Activated CD8-positive, alpha-beta memory T cell treated with anti-CD3 and anti-CD28 coated beads for 48 hours (primary cell): ENCODE results near the gene CPNE2.
"Not testable (repeated sequence)": the region's sequence is repeated elsewhere in the genome, so short reads cannot be mapped to it uniquely, and the experiment has no call there.

Experiments
- DNase-seq, 3 experiments: peaks; one replicate each; pipeline ENCODE4 v3.0.0-alpha.2; 2020; ENCODE audit warnings: low read depth in 2 of 3, low spot score in 2 of 3

CPNE2 gene

GRCh38 chr16:57098188-57098841 lies 5.9 kb downstream of the CPNE2 start:
- DNase-seq = no peak

GRCh38 chr16:57099965-57100364 lies 7.6 kb downstream of the CPNE2 start:
- not testable (repeated sequence) for DNase-seq

GRCh38 chr16:57100445-57100844 lies 8.1 kb downstream of the CPNE2 start:
- DNase-seq = no peak

- DNase-seq = no peak
Observed at GRCh38 chr16:57102888-57103851, 10.8 kb downstream of the CPNE2 start.

- no peak for DNase-seq
Observed at GRCh38 chr16:57104706-57105105, 12.3 kb downstream of the CPNE2 start.

GRCh38 chr16:57105184-57105583 lies 12.8 kb downstream of the CPNE2 start:
- DNase-seq = no peak

GRCh38 chr16:57106767-57107166 lies 14.4 kb downstream of the CPNE2 start:
- no peak for DNase-seq

- no peak for DNase-seq
Observed at GRCh38 chr16:57107321-57107922, 15.0 kb downstream of the CPNE2 start.

GRCh38 chr16:57108432-57108831 lies 16.0 kb downstream of the CPNE2 start:
- no peak for DNase-seq

- DNase-seq = not testable (repeated sequence)
Observed at GRCh38 chr16:57109259-57110105, 17.1 kb downstream of the CPNE2 start.

- no peak for DNase-seq
Observed at GRCh38 chr16:57110937-57111336, 18.6 kb downstream of the CPNE2 start.

- no peak for DNase-seq
Observed at GRCh38 chr16:57111420-57111819, 19.0 kb downstream of the CPNE2 start.

- no peak for DNase-seq
Observed at GRCh38 chr16:57112403-57113041, 20.1 kb downstream of the CPNE2 start.

- no peak for DNase-seq
Observed at GRCh38 chr16:57113042-57113453, 20.7 kb downstream of the CPNE2 start.

GRCh38 chr16:57113664-57114063 lies 21.3 kb downstream of the CPNE2 start:
- no peak for DNase-seq

GRCh38 chr16:57115168-57115513 lies 22.8 kb downstream of the CPNE2 start:
- no peak for DNase-seq

GRCh38 chr16:57115514-57116182 lies 23.3 kb downstream of the CPNE2 start:
- no peak for DNase-seq

- no peak for DNase-seq
Observed at GRCh38 chr16:57118461-57119084, 26.2 kb downstream of the CPNE2 start.

- no peak for DNase-seq
Observed at GRCh38 chr16:57123216-57123973, 31.0 kb downstream of the CPNE2 start.
